ENCODE data around the gene IGFBP7.

Gene IGFBP7

GRCh38 chr4:57084360-57084759 lies 25.8 kb downstream of the IGFBP7 start:
- WGBS, 2 experiments (ENCODE audit: insufficient coverage in 2 of 2), result no CpG with 5 or more reads among the region's 2 CpGs
- Histone ChIP-seq H3K4me1 (ENCODE audit: control insufficient read depth, insufficient read depth, low read length, poor library complexity, severe bottlenecking) (peaks cover 44% of the 10 kb centered on the region), H3K36me3 (ENCODE audit: control insufficient read depth, insufficient read depth, low read length) (peaks cover 43% of the 10 kb centered on the region), H3K9me3 (ENCODE audit: control insufficient read depth, low read length) (no peaks in the 10 kb centered on the region), H3K27ac (ENCODE audit: low read depth, low read length, severe bottlenecking) (no peak overlapping the region), H3K4me3 (ENCODE audit: extremely low read depth, insufficient read depth, low read length, poor library complexity, severe bottlenecking) (no peak overlapping the region)

GRCh38 chr4:57083090-57083489 lies 27.1 kb downstream of the IGFBP7 start:
- H3K27ac ChIP-seq (ENCODE audit: low read depth, low read length, severe bottlenecking), result peak overlapping the region; percentile 39
- H3K4me3 ChIP-seq (ENCODE audit: extremely low read depth, insufficient read depth, low read length, poor library complexity, severe bottlenecking), result no peak overlapping the region
- WGBS, 2 experiments (ENCODE audit: insufficient coverage in 2 of 2), result no CpG with 5 or more reads among the region's 2 CpGs
- peaks cover 56% of the 10 kb centered on the region for H3K4me1 ChIP-seq (ENCODE audit: control insufficient read depth, insufficient read depth, low read length, poor library complexity, severe bottlenecking)
- H3K36me3 ChIP-seq (ENCODE audit: control insufficient read depth, insufficient read depth, low read length), result peaks cover 32% of the 10 kb centered on the region
- no peaks in the 10 kb centered on the region for H3K9me3 ChIP-seq (ENCODE audit: control insufficient read depth, low read length)

DNA sequence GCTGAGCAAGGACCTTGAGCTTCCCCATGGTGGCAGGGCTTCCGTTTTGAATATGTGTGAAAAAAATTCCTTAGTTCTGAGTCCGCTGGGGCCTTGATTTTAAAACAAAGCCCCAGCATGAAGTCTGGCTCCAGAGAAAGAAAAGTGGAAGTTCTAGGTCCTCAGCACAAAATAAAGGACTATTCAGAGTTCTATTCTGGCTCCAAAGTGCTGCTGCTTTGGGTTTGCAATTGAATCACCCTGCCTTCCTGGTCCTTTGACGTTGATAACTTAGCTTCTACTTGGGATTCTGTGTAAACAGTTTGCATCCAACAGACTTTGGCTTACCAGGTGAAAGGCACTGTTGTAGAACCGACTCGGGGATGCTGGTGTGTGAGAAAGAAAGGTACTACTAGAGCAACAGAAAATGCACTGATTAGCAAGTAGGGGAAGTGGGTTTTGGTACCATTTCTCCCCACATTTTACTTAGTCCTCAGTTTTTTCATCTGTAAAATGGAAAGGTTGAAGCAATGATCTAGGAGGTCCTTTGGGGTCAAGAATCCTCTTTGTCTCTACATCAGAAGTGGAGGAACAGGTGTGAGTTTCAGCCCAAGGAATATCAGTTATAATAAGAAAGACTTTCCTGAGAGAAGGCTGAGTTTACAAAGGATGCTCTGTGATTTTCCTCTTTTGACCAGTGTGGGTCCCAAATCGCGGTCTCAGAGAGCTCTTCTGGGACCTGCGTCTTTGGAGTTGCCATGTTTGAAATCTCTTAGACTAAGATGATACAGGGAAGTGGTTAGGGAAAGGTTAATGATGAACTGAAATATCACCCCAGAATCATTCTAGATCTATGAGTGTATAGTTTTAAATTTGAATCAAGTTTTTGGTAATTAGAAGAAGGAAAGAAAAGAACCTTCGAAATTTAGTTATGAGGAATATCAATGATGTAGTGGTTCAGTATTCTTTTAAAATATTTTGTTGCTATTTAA lies 28.2 kb downstream of the IGFBP7 start:
- H3K36me3 ChIP-seq (ENCODE audit: control insufficient read depth, insufficient read depth, low read length), result peaks cover 21% of the 10 kb centered on the region
- H3K27ac ChIP-seq (ENCODE audit: low read depth, low read length, severe bottlenecking), result peak overlapping the region; percentile 98
- peaks cover 62% of the 10 kb centered on the region for H3K4me1 ChIP-seq (ENCODE audit: control insufficient read depth, insufficient read depth, low read length, poor library complexity, severe bottlenecking)
- WGBS, 2 experiments (ENCODE audit: insufficient coverage in 2 of 2), result 55 to 57% methylated on average over 5 to 6 of the region's 9 CpGs
- H3K9me3 ChIP-seq (ENCODE audit: control insufficient read depth, low read length), result no peaks in the 10 kb centered on the region
- no peak overlapping the region for H3K4me3 ChIP-seq (ENCODE audit: extremely low read depth, insufficient read depth, low read length, poor library complexity, severe bottlenecking)

DNA sequence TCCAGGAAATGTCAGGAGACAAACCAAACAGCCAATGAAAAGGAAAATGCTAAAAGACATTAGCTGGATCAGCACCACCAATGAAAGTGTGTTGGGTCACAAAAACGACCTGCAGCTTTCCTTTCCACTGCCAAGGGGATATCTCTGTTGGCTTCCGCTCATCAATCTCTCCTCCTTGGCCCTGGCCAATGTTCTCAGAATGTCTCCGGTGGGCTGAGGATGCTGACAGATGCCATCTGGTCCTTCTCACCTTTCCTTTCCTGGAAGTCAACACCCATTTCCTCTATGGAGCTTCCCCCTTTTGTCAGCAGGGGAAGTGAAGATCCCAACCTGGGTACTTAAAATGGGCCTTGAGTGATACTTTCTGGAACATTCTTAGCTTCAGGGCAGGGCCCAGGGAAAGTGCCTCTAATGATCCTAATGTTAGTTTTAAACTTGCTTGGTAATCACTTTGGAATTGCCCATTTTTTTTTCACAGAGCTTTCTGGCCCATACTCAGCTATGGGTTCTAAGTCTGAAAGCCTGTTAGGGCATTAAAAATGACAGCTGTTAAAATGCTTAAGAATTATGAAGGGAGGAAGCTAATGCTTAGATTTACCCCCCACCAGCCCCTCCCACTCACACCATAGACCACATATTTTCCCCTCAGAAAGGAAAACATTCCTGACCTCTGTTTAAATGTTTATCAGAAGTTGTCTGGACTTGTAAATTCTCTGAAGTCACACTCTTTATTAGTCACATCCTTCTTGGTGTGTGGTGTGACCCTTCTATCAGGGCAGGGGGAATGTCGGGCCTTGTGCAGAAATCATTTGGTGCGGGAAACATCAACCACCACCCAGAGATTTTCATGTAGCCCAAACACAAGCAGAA lies 29.2 kb downstream of the IGFBP7 start:
- peak overlapping the region; percentile 98 for H3K27ac ChIP-seq (ENCODE audit: low read depth, low read length, severe bottlenecking)

DNA sequence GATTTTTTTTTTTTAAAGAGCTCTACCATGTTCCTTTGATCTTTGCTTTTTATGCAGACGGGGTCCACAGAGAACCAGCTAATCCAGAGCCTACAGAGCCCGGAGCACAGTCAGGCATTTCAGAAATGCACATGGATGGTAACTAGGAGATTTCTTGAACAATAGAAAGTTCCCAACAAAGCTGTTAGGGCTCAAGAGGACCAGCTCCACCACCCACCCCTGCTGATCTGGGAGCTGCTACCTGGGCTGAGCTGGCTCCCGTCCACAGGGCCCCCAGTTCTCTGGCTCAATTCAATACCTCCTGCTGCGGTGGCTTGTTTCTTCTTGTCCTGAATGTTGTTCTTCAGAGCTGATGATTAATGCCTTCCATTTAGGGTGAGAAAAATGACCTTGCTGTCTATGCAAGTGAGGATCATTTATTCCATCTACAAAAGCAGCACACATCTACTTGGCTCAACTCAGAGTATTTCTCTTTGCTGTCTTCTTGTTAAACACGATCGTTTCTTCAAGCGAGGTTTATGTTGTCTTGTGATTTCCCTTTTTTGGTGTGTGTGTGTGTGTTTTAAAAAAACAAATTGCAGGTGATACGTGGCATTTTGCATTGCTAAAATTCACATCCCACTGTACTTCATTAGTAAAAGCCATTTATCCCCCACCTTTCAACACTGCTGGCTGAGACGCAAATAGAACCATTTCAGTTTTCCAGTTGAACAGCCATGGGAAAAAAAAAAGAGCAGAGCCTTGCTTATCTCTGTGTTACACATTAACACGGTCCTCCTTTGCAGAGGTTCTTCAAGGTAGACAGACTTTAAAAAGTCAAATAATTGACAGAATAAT lies 31.3 kb downstream of the IGFBP7 start:
- no peak overlapping the region for H3K4me3 ChIP-seq (ENCODE audit: extremely low read depth, insufficient read depth, low read length, poor library complexity, severe bottlenecking)

More for the DNA sequence above, 29.2 kb downstream of the IGFBP7 start:
- Histone ChIP-seq H3K4me3 (ENCODE audit: extremely low read depth, insufficient read depth, low read length, poor library complexity, severe bottlenecking) (no peak overlapping the region), H3K36me3 (ENCODE audit: control insufficient read depth, insufficient read depth, low read length) (peaks cover 20% of the 10 kb centered on the region), H3K9me3 (ENCODE audit: control insufficient read depth, low read length) (no peaks in the 10 kb centered on the region), H3K4me1 (ENCODE audit: control insufficient read depth, insufficient read depth, low read length, poor library complexity, severe bottlenecking) (peaks cover 63% of the 10 kb centered on the region)
- 90 to 92% methylated on average over 3 of the region's 5 CpGs for WGBS, 2 experiments (ENCODE audit: insufficient coverage in 2 of 2)

DNA sequence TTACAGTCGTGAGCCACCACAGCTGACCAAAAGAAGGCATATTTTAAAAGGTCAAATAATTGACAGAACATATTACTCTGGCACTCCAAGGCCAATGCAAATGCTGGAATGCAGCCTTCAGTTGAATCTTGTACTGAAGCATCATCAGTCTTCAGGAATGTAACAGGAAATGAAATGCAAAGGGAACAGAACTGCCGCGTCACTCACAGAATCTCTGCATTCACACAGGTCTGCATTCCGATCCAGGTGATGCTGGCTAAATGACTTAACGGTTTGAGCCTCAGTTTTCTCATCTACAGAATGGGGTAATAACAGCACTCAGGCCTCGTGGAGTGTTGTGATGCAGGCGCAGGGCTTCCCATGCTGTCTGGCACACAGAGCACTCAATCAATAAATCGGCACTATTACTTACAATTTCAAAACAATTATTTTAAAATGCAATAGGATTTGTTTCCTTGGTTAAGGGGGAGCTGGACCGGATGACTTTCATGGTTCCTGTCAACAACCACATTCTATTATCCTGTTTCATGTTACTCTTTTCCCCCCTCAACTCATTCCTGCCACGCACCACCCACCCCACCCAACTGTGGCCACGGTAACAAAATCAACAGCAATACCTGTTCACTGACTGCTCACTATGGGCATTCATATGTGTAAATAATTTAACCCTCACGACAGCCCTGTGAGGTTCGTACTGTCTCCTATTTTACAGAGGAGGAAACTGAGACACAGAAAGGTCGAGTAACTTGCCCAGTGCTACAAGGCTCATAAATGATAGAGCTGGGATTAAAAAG lies 32.4 kb downstream of the IGFBP7 start:
- H3K4me1 ChIP-seq (ENCODE audit: control insufficient read depth, insufficient read depth, low read length, poor library complexity, severe bottlenecking), result peaks cover 68% of the 10 kb centered on the region
- WGBS, 2 experiments (ENCODE audit: insufficient coverage in 2 of 2), result 86 to 90% methylated on average over 6 to 8 of the region's 14 CpGs
- no peak overlapping the region for H3K4me3 ChIP-seq (ENCODE audit: extremely low read depth, insufficient read depth, low read length, poor library complexity, severe bottlenecking)
- no peaks in the 10 kb centered on the region for H3K9me3 ChIP-seq (ENCODE audit: control insufficient read depth, low read length)
- H3K36me3 ChIP-seq (ENCODE audit: control insufficient read depth, insufficient read depth, low read length), result peaks cover 11% of the 10 kb centered on the region
- H3K27ac ChIP-seq (ENCODE audit: low read depth, low read length, severe bottlenecking), result peak overlapping the region; percentile 85

More for the DNA sequence above, 31.3 kb downstream of the IGFBP7 start:
- Histone ChIP-seq H3K9me3 (ENCODE audit: control insufficient read depth, low read length) (no peaks in the 10 kb centered on the region), H3K36me3 (ENCODE audit: control insufficient read depth, insufficient read depth, low read length) (peaks cover 6% of the 10 kb centered on the region), H3K27ac (ENCODE audit: low read depth, low read length, severe bottlenecking) (peak overlapping the region; percentile 85), H3K4me1 (ENCODE audit: control insufficient read depth, insufficient read depth, low read length, poor library complexity, severe bottlenecking) (peaks cover 77% of the 10 kb centered on the region)
- WGBS, 2 experiments (ENCODE audit: insufficient coverage in 2 of 2), result 38 to 46% methylated on average over 3 to 5 of the region's 10 CpGs

- Histone ChIP-seq H3K4me3 (ENCODE audit: extremely low read depth, insufficient read depth, low read length, poor library complexity, severe bottlenecking) (no peak overlapping the region), H3K36me3 (ENCODE audit: control insufficient read depth, insufficient read depth, low read length) (peaks cover 11% of the 10 kb centered on the region), H3K27ac (ENCODE audit: low read depth, low read length, severe bottlenecking) (no peak overlapping the region), H3K4me1 (ENCODE audit: control insufficient read depth, insufficient read depth, low read length, poor library complexity, severe bottlenecking) (peaks cover 57% of the 10 kb centered on the region), H3K9me3 (ENCODE audit: control insufficient read depth, low read length) (no peaks in the 10 kb centered on the region)
- WGBS, 2 experiments (ENCODE audit: insufficient coverage in 2 of 2), result 57% methylated on average over 1 of the region's 4 CpGs; no CpG with 5 or more reads in 1 of the 2 experiments
Observed at GRCh38 chr4:57076646-57077045, 33.5 kb downstream of the IGFBP7 start.

DNA sequence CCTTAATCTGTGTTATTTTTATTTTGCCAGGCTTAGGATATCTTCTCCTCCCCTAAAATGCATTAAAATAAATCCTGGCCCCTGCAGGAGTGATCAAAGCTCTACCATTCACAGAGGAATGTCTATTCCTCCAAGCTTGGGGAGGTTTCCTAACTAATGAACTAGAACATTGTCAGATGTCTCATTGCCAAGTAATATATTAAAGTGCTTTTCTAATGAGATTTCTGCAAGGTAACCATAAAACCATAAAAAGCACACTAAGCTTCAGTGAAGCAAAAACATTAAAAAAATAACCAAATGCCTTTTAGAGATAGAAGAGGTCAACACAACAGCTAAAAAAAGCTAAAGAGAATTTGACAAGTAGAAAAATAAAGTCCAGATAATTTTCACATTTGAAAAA lies 34.8 kb downstream of the IGFBP7 start:
- H3K27ac ChIP-seq (ENCODE audit: low read depth, low read length, severe bottlenecking), result no peak overlapping the region

GRCh38 chr4:57074744-57075143 lies 35.4 kb downstream of the IGFBP7 start:
- H3K27ac ChIP-seq (ENCODE audit: low read depth, low read length, severe bottlenecking), result no peak overlapping the region
- no peaks in the 10 kb centered on the region for H3K9me3 ChIP-seq (ENCODE audit: control insufficient read depth, low read length)
- H3K4me3 ChIP-seq (ENCODE audit: extremely low read depth, insufficient read depth, low read length, poor library complexity, severe bottlenecking), result no peak overlapping the region
- peaks cover 41% of the 10 kb centered on the region for H3K4me1 ChIP-seq (ENCODE audit: control insufficient read depth, insufficient read depth, low read length, poor library complexity, severe bottlenecking)
- peaks cover 16% of the 10 kb centered on the region for H3K36me3 ChIP-seq (ENCODE audit: control insufficient read depth, insufficient read depth, low read length)
- WGBS, 2 experiments (ENCODE audit: insufficient coverage in 2 of 2), result 67% methylated on average over 1 of the region's 4 CpGs; no CpG with 5 or more reads in 1 of the 2 experiments

More for the DNA sequence above, 34.8 kb downstream of the IGFBP7 start:
- peaks cover 13% of the 10 kb centered on the region for H3K36me3 ChIP-seq (ENCODE audit: control insufficient read depth, insufficient read depth, low read length)
- H3K4me1 ChIP-seq (ENCODE audit: control insufficient read depth, insufficient read depth, low read length, poor library complexity, severe bottlenecking), result peaks cover 44% of the 10 kb centered on the region
- H3K4me3 ChIP-seq (ENCODE audit: extremely low read depth, insufficient read depth, low read length, poor library complexity, severe bottlenecking), result no peak overlapping the region
- no peaks in the 10 kb centered on the region for H3K9me3 ChIP-seq (ENCODE audit: control insufficient read depth, low read length)
